ENCODE measurements around the gene DNM1L. TPM values are rescaled to one million over a fixed set of nuclear protein-coding genes. Genes with fewer than 3 reads are reported as not detected.
A peak's percentile ranks its signal among the peaks of the same experiment; 100 is the strongest.

The DNM1L gene
- polyA plus RNA-seq, 3 donors: 78.8 to 129 (median 127) TPM

- no peak for DNase-seq
Observed at GRCh38 chr12:32753605-32754004, 74.5 kb downstream of the DNM1L start.

DNA sequence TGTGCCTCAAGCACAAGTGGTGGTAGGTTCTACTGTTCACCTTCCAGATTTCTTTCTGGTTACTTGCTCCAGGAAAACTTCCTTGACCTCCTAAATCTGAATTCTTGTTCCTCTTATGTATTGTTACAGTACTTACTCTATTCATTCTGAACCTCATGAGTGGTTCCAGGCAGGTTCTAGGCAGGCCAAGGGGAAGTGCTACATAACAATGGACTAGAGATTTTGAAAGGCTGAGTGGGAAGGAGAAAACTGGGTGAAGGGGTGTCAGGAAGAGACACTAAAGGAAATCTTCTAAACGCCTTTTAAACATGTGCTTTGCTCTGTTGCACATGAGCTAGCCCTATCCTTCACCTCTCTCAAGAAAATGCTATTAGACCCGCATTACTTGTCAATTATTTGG lies 75.0 kb downstream of the DNM1L start:
- DNase-seq: no peak

DNA sequence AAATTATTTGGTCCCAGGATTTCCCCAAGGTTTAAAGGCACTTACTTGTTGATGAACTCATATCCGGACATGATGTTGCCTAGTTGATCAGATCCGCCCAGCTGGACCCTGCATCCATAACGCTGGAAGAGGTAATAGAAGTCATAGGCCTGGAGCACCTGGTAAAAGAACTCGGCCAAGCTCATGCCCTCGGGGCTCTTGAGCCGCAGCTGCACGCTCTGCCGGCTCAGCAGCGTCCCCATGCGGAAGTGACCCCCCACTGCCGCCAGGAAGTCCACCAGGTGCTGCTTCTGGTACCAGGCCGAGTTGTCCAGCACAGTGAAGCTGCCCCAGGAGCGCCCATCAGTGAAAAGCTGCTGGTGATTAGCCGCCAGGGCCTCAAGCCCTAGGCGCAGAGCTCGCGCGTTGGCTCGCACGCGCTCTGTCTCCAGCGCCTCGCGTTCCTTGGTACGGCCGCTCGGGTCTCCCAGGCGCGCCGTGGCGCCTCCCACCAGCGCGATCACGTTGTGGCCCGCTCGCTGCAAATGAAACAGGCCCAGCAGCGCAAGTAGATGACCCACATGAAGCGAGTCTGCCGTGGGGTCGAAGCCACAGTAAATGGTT lies 76.1 kb downstream of the DNM1L start:
- DNase-seq: peak; percentile 64

- DNase-seq: peak; percentile 98
Observed at GRCh38 chr12:32755654-32756475, 76.8 kb downstream of the DNM1L start, which contains the start of gene YARS2. YARS2 (minus strand) TSS chr12:32755897; CDS start chr12:32755874, 23 bp downstream.

- DNase-seq: peak; percentile 46
Observed at GRCh38 chr12:32756476-32757066, 77.5 kb downstream of the DNM1L start.

DNA sequence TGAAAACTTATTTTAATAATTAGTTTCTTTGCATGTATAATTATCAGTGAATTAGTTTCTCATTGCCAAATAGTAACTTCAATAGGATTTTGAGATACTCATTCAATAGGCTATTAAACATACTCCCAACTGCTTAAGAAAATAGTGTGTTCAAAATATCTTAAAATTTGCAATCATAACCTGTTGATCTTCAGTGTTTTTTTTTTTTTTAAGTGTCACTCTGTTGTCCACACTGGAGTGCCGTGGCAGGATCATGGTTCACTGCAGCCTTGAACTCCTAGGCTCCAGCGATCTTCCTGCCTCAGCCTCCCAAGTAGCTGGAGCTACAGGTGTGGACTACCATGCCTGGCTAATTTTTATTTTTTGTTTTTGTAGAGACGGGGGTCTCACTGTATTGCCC lies 78.1 kb downstream of the DNM1L start:
- no peak for DNase-seq

- DNase-seq: no peak
Observed at GRCh38 chr12:32761716-32762115, 82.6 kb downstream of the DNM1L start.

DNA sequence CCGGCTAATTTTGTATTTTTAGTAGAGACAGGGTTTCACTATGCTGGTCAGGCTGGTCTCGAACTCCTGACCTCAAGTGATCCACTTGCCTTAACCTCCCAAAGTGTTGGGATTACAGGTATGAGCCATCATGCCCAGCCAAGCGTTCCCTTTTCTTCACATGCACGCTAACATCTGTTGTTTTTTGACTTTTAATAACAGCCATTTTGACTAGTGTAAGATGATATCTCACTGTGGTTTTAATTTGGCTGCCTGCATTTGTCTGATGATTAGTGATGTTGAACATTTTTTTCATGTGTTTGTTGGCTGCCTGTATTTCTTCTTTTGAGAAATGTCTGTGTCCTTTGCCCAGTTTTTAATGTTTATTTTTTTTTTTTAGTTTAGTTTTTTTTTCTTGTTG lies 86.8 kb downstream of the DNM1L start:
- DNase-seq: no peak

- no peak for DNase-seq
Observed at GRCh38 chr12:32768518-32768917, 89.4 kb downstream of the DNM1L start.

DNA sequence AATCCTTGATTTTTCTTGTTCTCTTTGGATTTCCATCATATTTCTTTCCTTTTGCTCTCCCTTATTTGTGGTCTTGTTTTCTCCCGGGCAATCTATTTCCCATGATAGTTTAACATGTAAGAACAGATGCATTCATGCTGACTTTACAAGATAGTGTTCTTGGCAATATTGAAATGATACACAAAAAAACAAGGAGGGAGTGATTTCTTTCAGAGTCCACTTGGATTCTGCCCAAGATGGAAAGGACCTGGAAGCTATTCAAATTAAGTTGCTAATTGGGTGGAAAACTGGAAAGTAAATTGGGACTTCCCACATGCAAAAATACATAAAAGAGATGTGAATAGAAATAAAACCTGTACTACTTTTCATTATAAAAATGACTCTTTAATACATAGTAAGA lies 91.0 kb downstream of the DNM1L start:
- DNase-seq: no peak

GRCh38 chr12:32773691-32774090 lies 94.6 kb downstream of the DNM1L start:
- no peak for DNase-seq

DNA sequence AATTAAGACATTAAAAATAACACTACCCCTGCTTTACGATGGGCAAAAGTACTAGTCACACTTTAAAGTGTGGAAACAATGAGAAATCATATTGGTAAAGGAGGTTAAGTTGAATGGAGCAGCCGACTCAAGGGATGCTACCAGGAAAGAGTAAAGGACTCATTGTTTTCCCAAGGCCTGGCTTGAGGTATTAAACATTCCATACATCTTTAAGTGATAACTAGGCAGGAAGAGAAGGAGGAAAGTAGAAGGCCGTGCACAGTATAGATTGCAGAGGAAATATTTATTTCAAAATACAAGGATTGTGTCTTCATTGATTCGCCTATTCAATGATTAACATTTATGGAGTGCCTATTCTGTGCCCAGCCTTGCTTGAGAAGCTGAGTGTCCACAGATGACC lies 97.2 kb downstream of the DNM1L start:
- DNase-seq: no peak

DNA sequence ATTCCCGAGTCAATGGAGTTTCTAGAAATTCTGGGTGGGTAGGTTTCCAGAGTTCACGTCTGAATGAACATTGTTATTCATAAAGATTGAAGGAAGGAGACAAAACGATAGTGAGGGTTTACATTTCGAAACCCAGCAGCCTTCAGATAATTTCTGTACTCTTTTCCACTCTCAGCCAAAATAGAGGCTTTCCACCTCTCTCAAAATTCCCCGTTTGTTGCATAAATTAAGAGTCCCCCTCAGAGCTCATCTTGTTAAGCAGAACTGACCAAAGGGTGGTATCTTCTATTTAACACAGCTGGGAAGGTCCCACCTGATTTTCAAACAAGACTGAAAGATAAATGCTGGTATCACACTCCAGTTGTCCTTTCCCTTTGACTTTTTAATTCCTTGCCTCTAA lies 98.1 kb downstream of the DNM1L start:
- no peak for DNase-seq

GRCh38 chr12:32777691-32778175 lies 98.6 kb downstream of the DNM1L start:
- no peak for DNase-seq

GRCh38 chr12:32780071-32780470 lies 101.0 kb downstream of the DNM1L start:
- DNase-seq: peak; percentile 55

DNA sequence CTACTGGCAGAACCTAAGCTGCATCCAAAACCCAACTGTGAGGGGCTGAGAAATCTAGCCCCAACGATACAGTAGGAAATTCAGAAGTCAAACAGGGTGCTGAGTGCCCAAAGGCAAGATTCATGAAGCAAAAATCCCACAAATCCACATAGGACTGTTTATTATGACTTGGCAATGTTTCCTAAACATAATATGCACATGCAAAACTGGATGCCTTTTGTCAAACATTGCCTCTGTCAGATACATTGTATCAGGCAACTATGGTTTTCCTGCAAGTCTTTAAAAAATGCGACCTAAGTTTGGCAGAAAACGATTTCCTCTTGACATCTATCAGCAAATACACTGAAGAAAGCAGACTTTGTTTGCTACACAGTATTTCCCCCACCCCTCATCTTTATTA lies 103.9 kb downstream of the DNM1L start:
- DNase-seq: no peak

DNA sequence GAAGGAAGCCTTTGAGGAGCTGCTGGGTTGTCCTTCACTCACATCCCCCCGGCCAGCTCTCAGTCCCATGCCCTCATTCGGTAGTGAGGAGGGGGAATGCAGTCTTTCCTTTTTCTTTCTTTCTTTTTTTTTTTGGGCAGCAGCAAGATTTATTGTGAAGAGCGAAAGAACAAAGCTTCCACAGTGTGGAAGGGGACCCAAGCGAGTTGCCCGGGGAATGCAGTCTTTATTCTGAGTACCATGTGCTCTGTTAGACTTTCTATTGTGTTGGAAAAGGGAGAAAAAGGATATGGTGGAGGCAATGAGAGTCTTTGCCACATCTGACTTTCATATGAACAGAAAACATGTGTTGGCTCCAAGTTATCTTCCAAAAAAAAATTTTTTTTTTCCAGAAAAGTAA lies 106.5 kb downstream of the DNM1L start:
- no peak for DNase-seq

- no peak for DNase-seq
Observed at GRCh38 chr12:32788405-32788804, 109.3 kb downstream of the DNM1L start.

- no peak for DNase-seq
Observed at GRCh38 chr12:32789446-32789845, 110.3 kb downstream of the DNM1L start.

DNA sequence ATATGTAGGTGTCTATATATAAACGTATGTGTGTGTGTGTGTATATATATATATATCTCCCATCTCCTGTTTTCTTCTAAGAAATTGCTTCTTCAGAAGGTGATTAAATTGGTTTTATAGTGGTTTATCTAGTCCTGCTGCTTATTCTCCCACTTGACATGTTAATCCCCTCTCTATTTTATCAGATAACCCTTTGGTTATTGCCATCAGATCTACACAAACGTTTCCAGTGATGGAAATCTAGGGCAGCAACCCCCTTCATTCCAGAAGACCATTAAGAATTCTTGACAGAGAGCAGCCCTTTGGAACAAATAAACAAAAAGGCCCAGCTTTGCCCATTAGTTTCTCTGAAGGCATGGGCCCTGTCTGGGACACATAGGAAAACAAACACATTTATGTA lies 110.8 kb downstream of the DNM1L start:
- no peak for DNase-seq

- no peak for DNase-seq
Observed at GRCh38 chr12:32794281-32794680, 115.2 kb downstream of the DNM1L start.

Data from renal pelvis (tissue), 4 donors.